Left lung (tissue), 10 donors: Measurements from ENCODE around the gene ABL1. TPM values are rescaled to one million over a fixed set of nuclear protein-coding genes. Genes with fewer than 3 reads are reported as not detected.

Experiments used
- ATAC-seq: fragments of 200-7000 bp; cut with Tn5 transposase; one replicate; pipeline ENCODE4 v1.9.1; 2020; ENCODE audit warnings: moderate library complexity
- DNase-seq, 4 donors: peaks; one replicate each; pipeline ENCODE4 v3.0.0-alpha.2; 2013 to 2020
- H3K27ac ChIP-seq, 2 donors: fragments of 200-600 bp; sonication (generic) in 1 of 2; one replicate each; pipeline versions ENCODE4 v1.5.0 to v1.8.0; 2020 to 2021
- H3K27me3 ChIP-seq, 2 donors: fragments of 200-600 bp; sonication (generic) in 1 of 2; one replicate each; pipeline versions ENCODE4 v1.5.0 to v1.8.0; 2020 to 2021
- H3K36me3 ChIP-seq, 2 donors: fragments of 200-600 bp; sonication (generic) in 1 of 2; one replicate each; pipeline versions ENCODE4 v1.5.0 to v1.8.0; 2020 to 2021
- H3K4me1 ChIP-seq, 2 donors: fragments of 200-600 bp; one replicate each; pipeline ENCODE4 v1.8.0; 2021
- H3K4me3 ChIP-seq, 2 donors: fragments of 200-600 bp; sonication (generic) in 1 of 2; one replicate each; pipeline versions ENCODE4 v1.5.0 to v1.8.0; 2020 to 2021; ENCODE audit warnings: mild to moderate bottlenecking in 1 of 2
- H3K9me3 ChIP-seq, 2 donors: fragments of 200-600 bp; sonication (generic) in 1 of 2; one replicate each; pipeline versions ENCODE4 v1.5.0 to v1.8.0; 2020 to 2021
- intact Hi-C, 2 donors: fragments of 100-400 bp; cut with DNase I; formaldehyde crosslinking; loops; one replicate each; pipeline versions ENCODE4 v1.11.2 to v1.14.2; 2022
- polyA plus RNA-seq, 6 donors: library from polyadenylated mRNA; unstranded; fragments of 120-200 nt; gene quantifications; one replicate each; pipeline ENCODE4 v1.2.1, GENCODE V29; 2013; ENCODE audit not compliant: insufficient read length in 6 of 6
- total RNA-seq, 2 donors: library from RNA; stranded (reverse); fragmentation: NEBNext Ultra II Directional; extraction: Animal tissue kit (Norgen Biotek cat#: 25700); gene quantifications; one replicate each; pipeline ENCODE4 v1.2.1, GENCODE V29; 2021
- TF ChIP-seq, protein P1 (sequence below), 2 donors: fragments of 200-600 bp; sonication (generic) in 1 of 2; IDR thresholded peaks; one replicate each; pipeline versions ENCODE4 v1.5.0 to v1.8.0; 2021; ENCODE audit warnings: antibody characterized with exemption in 2 of 2
- donor health status: DM: no; HTN: yes; CAD: no.
- donor health status: DM: no; HTN: no; CAD: no.

The ABL1 gene
- total and polyA plus RNA-seq, 8 donors = 55.6 to 83.3 (median 72.4) TPM

DNA sequence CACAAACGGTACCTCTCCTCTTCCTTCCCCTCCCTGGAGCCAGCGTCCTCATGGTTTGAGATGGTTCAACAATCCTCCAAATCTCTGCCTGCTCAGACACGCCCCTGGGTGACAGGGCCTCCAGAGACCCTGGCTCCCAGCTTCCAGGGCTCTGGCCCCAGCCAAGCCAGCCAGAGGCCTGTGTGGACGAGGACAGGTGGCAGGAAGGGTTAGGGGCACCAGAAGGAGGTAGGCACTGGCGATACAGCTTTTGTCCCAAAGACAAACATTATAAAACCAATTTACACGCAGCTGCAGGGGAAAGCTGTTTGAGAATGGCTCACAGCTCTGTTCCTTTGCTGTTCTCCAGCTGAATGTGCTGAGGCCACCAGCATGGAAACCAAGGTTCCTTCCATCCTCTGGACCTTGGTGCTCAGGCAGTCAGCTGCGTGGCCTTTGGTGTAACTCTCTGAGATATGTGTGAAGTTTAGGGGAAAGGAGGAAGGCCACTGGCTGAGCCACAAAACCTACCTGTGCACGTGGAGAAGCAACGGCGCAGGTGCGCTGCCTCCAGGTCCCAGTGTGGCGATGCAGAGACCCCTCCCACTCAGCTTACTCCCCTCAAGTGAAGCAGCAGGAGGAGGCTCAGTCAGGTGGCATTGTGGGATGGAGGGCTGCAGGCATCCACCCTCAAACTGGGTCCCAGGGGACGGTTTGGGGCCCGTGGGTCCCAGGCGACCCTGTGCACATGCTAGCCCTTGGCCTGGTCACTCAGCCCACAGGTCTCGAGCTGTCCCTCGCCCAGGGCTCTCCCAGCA, 65.8 kb downstream of the ABL1 start:
- no peak overlapping the region for H3K27ac ChIP-seq
- intact Hi-C loops = no loop called here
- H3K4me1 ChIP-seq = no peaks in the 10 kb centered on the region
- H3K4me3 ChIP-seq = no peak overlapping the region
- H3K36me3 ChIP-seq = no peaks in the 10 kb centered on the region
- ATAC-seq = no peak
- TF ChIP-seq, protein P1, sequence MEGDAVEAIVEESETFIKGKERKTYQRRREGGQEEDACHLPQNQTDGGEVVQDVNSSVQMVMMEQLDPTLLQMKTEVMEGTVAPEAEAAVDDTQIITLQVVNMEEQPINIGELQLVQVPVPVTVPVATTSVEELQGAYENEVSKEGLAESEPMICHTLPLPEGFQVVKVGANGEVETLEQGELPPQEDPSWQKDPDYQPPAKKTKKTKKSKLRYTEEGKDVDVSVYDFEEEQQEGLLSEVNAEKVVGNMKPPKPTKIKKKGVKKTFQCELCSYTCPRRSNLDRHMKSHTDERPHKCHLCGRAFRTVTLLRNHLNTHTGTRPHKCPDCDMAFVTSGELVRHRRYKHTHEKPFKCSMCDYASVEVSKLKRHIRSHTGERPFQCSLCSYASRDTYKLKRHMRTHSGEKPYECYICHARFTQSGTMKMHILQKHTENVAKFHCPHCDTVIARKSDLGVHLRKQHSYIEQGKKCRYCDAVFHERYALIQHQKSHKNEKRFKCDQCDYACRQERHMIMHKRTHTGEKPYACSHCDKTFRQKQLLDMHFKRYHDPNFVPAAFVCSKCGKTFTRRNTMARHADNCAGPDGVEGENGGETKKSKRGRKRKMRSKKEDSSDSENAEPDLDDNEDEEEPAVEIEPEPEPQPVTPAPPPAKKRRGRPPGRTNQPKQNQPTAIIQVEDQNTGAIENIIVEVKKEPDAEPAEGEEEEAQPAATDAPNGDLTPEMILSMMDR (IDR thresholded peaks at IDR 0.05) = no peak
- H3K27me3 ChIP-seq = peaks cover 0 to 92% of the 10 kb centered on the region in 2 donors
- DNase-seq = no peak
- H3K9me3 ChIP-seq = no peaks in the 10 kb centered on the region

DNA sequence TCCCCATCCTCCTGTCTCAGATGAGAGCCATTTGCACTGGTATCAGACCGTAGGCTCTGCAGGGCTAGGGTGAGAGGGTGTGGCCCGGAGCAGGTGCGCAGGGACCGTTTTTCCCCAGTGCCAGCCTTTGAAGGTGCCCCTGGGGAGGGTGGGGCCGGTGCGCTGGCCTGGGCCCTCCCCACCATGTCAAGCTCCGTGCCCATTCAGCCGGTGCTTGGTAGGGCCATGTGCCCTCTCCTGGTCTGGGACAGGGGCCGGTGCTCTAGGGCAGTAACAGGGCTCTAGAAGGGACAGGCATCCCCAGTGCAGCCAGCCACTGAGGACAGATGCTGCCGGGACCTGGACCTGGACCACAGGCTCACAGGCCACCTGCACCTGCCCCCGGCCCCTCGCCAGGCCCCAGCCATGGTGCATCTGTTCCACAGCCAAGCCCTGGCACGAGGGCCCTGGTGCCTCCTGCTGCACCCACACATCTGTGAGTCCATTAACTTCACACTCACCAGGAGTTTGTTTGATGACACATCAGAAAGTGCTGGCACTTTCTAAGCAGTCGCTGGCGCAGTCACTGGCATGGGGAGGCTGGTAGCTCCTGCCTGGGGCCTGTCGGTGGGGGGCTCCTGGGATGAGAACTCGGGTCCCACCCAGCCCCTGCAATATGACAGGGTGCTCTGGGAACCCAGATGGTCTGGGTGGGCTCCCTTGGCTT, 66.6 kb downstream of the ABL1 start:
- TF ChIP-seq, protein P1 (IDR thresholded peaks at IDR 0.05) = no peak
- intact Hi-C loops = no loop called here
- Histone ChIP-seq H3K9me3 (no peaks in the 10 kb centered on the region), H3K4me1 (no peaks in the 10 kb centered on the region), H3K27ac (no peak overlapping the region), H3K27me3 (peaks cover 0 to 92% of the 10 kb centered on the region in 2 donors), H3K4me3 (no peak overlapping the region), H3K36me3 (no peaks in the 10 kb centered on the region)
- ATAC-seq = no peak
- DNase-seq = no peak

DNA sequence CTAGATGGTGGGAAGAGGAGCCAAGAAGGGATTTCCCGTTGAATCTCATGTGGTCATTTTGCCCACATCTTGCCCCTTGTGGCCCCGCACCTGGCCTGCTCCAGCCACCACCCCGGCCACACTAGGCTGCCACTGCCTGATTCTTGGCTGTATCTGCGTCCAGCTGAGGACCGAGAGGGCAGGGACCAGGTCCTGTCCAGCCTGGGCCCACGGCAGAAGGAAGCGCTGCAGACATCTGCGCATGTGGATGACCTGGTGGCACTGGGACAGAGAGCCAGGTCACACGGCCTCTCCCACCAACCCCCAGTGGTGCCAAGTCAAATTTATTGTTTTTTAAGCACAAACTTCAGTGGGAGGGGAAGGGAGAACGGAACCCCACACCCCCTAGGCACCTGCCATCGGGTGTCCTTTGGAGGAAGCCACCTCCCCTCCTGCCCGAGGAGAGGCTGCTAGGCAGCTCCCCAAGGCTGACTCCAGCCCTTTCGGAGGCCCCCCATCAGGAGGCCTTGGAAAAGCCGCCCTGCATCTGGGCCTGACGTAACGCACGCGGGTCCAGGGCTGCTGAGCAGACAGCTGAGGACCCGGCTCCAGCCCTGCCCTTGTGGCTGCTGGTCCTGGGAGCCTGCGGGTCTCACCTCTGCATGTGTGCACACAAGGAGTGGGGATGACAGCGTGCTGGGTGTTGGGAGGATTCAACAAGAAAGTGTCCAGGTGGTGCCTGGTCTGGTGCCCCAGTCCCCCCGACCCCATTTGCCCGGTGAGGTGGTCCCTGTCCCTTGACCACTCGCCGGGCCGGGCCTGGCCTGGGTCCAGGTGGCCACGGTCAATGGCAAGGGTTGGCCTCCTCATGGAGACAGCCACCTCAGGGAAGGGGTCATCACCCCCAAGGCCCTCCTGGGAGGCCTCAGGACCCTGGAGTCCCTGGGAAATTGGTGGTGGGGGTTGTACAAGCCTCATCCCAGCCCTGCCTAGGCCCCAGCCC, 67.4 kb downstream of the ABL1 start:
- TF ChIP-seq, protein P1 (IDR thresholded peaks at IDR 0.05) = no peak
- DNase-seq (no peak), ATAC-seq (no peak)
- Histone ChIP-seq H3K36me3 (no peaks in the 10 kb centered on the region), H3K4me1 (no peaks in the 10 kb centered on the region), H3K27me3 (peaks cover 0 to 92% of the 10 kb centered on the region in 2 donors), H3K9me3 (no peaks in the 10 kb centered on the region), H3K4me3 (no peak overlapping the region), H3K27ac (no peak overlapping the region)
- intact Hi-C loops = no loop called here

DNA sequence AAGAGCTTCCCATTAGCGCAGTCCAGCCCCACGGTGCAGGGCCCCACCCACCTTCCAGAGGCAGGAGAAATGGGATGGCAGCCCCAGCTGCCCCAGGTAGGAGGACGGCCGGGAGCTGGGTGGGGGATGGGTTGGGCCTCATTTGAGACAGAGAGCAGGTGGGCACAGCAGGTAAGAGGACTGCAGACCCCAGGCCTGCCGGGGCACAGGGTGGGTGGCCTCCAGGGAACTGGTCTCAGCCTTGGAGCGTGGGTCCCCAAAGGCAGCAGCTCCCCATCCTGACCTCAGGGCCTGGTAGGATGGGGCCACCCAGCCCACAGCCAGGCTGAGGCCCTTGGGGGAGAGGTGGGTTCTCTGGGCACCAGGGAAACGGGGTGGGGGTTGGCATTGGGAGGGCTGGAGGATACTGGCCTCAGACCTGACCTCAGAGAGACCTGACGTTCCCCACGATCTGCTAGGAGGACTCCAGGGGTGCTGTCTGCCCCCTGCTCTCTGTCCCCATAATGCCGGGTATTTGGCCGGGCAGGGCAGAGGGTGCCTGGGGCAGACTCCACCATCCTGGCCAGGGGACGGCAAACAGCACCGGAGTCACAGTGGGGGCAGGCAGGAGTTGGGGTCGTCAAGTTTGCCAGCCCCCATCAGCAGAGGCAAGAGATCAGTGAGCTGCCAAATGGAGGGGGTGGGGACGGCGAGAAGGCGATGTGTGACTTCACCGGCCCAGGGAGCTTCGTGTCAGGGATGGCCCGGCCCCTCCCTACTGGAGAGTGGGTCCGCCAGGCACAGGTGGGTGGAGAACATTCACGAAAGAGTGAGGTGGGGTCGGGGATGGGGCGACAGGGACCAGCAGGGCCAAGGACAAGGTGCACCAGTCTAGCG, 68.4 kb downstream of the ABL1 start:
- intact Hi-C loops = no loop called here
- Histone ChIP-seq H3K9me3 (no peaks in the 10 kb centered on the region), H3K36me3 (no peaks in the 10 kb centered on the region), H3K27ac (no peak overlapping the region), H3K4me1 (no peaks in the 10 kb centered on the region), H3K27me3 (peaks cover 0 to 92% of the 10 kb centered on the region in 2 donors), H3K4me3 (no peak overlapping the region)
- ATAC-seq (no peak), DNase-seq (no peak)
- TF ChIP-seq, protein P1 (IDR thresholded peaks at IDR 0.05) = no peak
